Liver (tissue), 3 donors: ENCODE measurements around the gene CRABP2.

ENCODE experiments used
- CTCF ChIP-seq: fragments of 150-350 bp; IDR thresholded peaks from 2 replicates; pipeline ENCODE4 v1.5.1; 2017; ENCODE audit warnings: improper control_type of control experiment, low read depth, low read length; ENCODE audit not compliant: missing input control
- FOXA1 ChIP-seq: IDR thresholded peaks from 2 replicates; pipeline ENCODE4 v1.6.1; 2016; ENCODE audit warnings: antibody characterized with exemption
- HNF4G ChIP-seq: IDR thresholded peaks from 2 replicates; pipeline ENCODE4 v1.6.1; 2016; ENCODE audit warnings: antibody characterized with exemption
- JUND ChIP-seq, 2 donors: IDR thresholded peaks; 2 replicates each; pipeline ENCODE4 v1.6.1; 2016; ENCODE audit warnings: antibody characterized with exemption in 2 of 2
- RAD21 ChIP-seq, 2 donors: IDR thresholded peaks; 2 replicates each; pipeline ENCODE4 v1.6.1; 2016; ENCODE audit warnings: antibody characterized with exemption in 2 of 2, mild to moderate bottlenecking in 2 of 2
- SP1 ChIP-seq: IDR thresholded peaks from 2 replicates; pipeline ENCODE4 v1.6.1; 2018; ENCODE audit warnings: antibody characterized with exemption, mild to moderate bottlenecking
- TAF1 ChIP-seq: conservative IDR thresholded peaks from 2 replicates; pipeline ENCODE4 v1.6.1; 2016; ENCODE audit warnings: antibody characterized with exemption, mild to moderate bottlenecking
- donor health status: healthy.
- donor health status: healthy.

GRCh38 chr1:156738916-156739315 is 33.5 kb upstream of the CRABP2 start:
- TF ChIP-seq HNF4G, result no peak
- TF ChIP-seq RAD21 (IDR thresholded peaks at IDR 0.05), result no peak
- TF ChIP-seq CTCF, result no peak
- TF ChIP-seq JUND (IDR thresholded peaks at IDR 0.05), result no peak
- TF ChIP-seq SP1, result no peak
- no peak for TF ChIP-seq TAF1
- no peak for TF ChIP-seq FOXA1
